ENCODE results near the gene USP21.

GRCh38 chr1:161179698-161180097 is 20.4 kb downstream of the USP21 start:
- TF ChIP-seq CTCF (IDR thresholded peaks at IDR 0.05): no peak
- TF ChIP-seq EZH2phosphoT487 (IDR thresholded peaks at IDR 0.05): no peak
